Neuronal stem cell (in vitro differentiated cells): ENCODE results near the gene TMEM132E.

ENCODE experiments used
- DNase-seq: peaks from one replicate; pipeline ENCODE4 v3.0.0-alpha.2; 2013; ENCODE audit warnings: low spot score
- H2AFZ ChIP-seq: one replicate; pipeline ENCODE4 v1.6.1; 2013; ENCODE audit warnings: mild to moderate bottlenecking, low read length, inconsistent platforms
- H2AK5ac ChIP-seq: 2 replicates; pipeline ENCODE4 v1.6.1; 2013; ENCODE audit warnings: low read depth, mild to moderate bottlenecking, inconsistent platforms, low read length, moderate library complexity, mixed read lengths
- H2BK120ac ChIP-seq: 2 replicates; pipeline ENCODE4 v1.6.1; 2013; ENCODE audit warnings: low read depth, mild to moderate bottlenecking, inconsistent platforms, low read length, moderate library complexity, mixed read lengths
- H2BK12ac ChIP-seq: one replicate; pipeline ENCODE4 v1.6.1; 2013; ENCODE audit warnings: low read length, inconsistent platforms
- H2BK15ac ChIP-seq: 2 replicates; pipeline ENCODE4 v1.6.1; 2013; ENCODE audit warnings: mild to moderate bottlenecking, low read length, inconsistent platforms, mixed read lengths
- H2BK5ac ChIP-seq: one replicate; pipeline ENCODE4 v1.6.1; 2013; ENCODE audit warnings: inconsistent platforms, mild to moderate bottlenecking, low read length, moderate library complexity
- H3K14ac ChIP-seq: one replicate; pipeline ENCODE4 v1.6.1; 2013; ENCODE audit warnings: low read length, inconsistent platforms
- H3K18ac ChIP-seq: 2 replicates; pipeline ENCODE4 v1.6.1; 2013; ENCODE audit warnings: low read length, inconsistent platforms
- H3K23ac ChIP-seq: 2 replicates; pipeline ENCODE4 v1.6.1; 2013; ENCODE audit warnings: low read depth, mild to moderate bottlenecking, mixed read lengths, low read length, inconsistent platforms; ENCODE audit not compliant: poor library complexity
- H3K27ac ChIP-seq: replicated peaks from 3 replicates; pipeline ENCODE4 v1.5.1; 2013; ENCODE audit warnings: low read length, inconsistent platforms
- H3K27me3 ChIP-seq, 3 experiments: 2 replicates each; pipeline ENCODE4 v1.6.1; 2013; ENCODE audit warnings: low read length in 3 of 3, mild to moderate bottlenecking in 2 of 3, inconsistent platforms in 1 of 3, low read depth in 1 of 3, mixed read lengths in 1 of 3, moderate library complexity in 1 of 3; ENCODE audit not compliant: control insufficient read depth in 3 of 3, insufficient read depth in 3 of 3
- H3K36me3 ChIP-seq, 2 donors: replicated peaks in 1 of 2; 2 replicates each; pipeline ENCODE4 v1.6.1; 2013; ENCODE audit warnings: low read length in 2 of 2; ENCODE audit not compliant: control insufficient read depth in 2 of 2, insufficient read depth in 2 of 2
- H3K4ac ChIP-seq: 2 replicates; pipeline ENCODE4 v1.6.1; 2013; ENCODE audit warnings: inconsistent platforms, mild to moderate bottlenecking, low read length, moderate library complexity
- H3K4me1 ChIP-seq, 2 donors: 1 replicate in 1 of 2; 2 replicates in 1 of 2; pipeline ENCODE4 v1.6.1; 2013; ENCODE audit warnings: low read length in 2 of 2, low read depth in 1 of 2; ENCODE audit not compliant: control insufficient read depth in 2 of 2, insufficient read depth in 1 of 2
- H3K4me2 ChIP-seq: one replicate; pipeline ENCODE4 v1.6.1; 2013; ENCODE audit warnings: mild to moderate bottlenecking, low read length, inconsistent platforms; ENCODE audit not compliant: insufficient read depth, poor library complexity, severe bottlenecking
- H3K4me3 ChIP-seq, 2 donors: 2 replicates each; pipeline ENCODE4 v1.5.1; 2013; ENCODE audit warnings: low read length in 2 of 2, mild to moderate bottlenecking in 2 of 2, inconsistent platforms in 1 of 2, moderate library complexity in 1 of 2
- H3K79me1 ChIP-seq: one replicate; pipeline ENCODE4 v1.6.1; 2013; ENCODE audit warnings: low read depth, mild to moderate bottlenecking, inconsistent platforms, low read length, moderate library complexity
- H3K9ac ChIP-seq: one replicate; pipeline ENCODE4 v1.6.1; 2013; ENCODE audit warnings: mild to moderate bottlenecking, low read depth, low read length, inconsistent platforms; ENCODE audit not compliant: poor library complexity
- H3K9me3 ChIP-seq, 2 donors: replicated peaks in 1 of 2; 2 replicates each; pipeline versions ENCODE3 to v1.6.1; 2013; ENCODE audit warnings: low read length in 2 of 2, mild to moderate bottlenecking in 2 of 2, inconsistent platforms in 1 of 2, low read depth in 1 of 2, mixed read lengths in 1 of 2, moderate library complexity in 1 of 2; ENCODE audit not compliant: control insufficient read depth in 2 of 2, insufficient read depth in 1 of 2
- H4K8ac ChIP-seq: one replicate; pipeline ENCODE4 v1.6.1; 2013; ENCODE audit warnings: low read depth, mild to moderate bottlenecking, inconsistent platforms, low read length, moderate library complexity
- H4K91ac ChIP-seq: one replicate; pipeline ENCODE4 v1.6.1; 2013; ENCODE audit warnings: low read length, low read depth, mild to moderate bottlenecking, inconsistent platforms; ENCODE audit not compliant: poor library complexity
- WGBS, 2 donors: extraction: QIAGEN DNeasy Blood & Tissue Kit; methylation state at CpG; one replicate each; pipeline ENCODE4 v1.1.7; 2013; ENCODE audit warnings: missing lambda C conversion rate in 2 of 2, mixed read lengths in 1 of 2; ENCODE audit not compliant: insufficient read length in 2 of 2, insufficient replicate concordance in 1 of 2; ENCODE audit errors: extremely low coverage in 2 of 2; 5-methylcytosine and 5-hydroxymethylcytosine counted together

The TMEM132E gene

DNA sequence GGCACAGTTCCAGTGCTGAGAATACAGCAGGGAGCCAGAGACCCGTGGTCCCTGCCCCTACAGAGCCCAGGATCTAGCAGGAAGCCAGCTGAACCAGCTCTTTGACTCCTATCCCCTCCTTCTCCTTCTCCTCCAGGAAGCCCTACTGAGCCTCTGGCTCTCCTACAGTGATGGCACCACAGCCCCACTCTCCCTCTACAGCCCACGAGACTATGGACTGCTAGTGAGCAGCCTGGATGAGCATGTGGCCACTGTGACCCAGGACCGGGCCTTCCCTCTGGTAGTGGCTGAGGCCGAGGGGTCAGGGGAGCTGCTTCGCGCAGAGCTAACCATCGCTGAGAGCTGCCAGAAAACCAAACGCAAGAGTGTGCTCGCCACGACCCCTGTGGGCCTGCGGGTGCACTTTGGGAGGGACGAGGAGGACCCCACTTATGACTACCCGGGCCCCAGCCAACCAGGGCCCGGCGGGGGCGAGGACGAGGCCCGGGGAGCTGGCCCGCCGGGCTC is 57.7 kb downstream of the TMEM132E start:
- Histone ChIP-seq H3K4me1 (peaks cover 0 to 8% of the 10 kb centered on the region in 2 donors), H3K14ac (no peak overlapping the region), H2AK5ac (no peak overlapping the region), H3K36me3 (no peaks in the 10 kb centered on the region), H2BK5ac (no peak overlapping the region), H3K79me1 (no peaks in the 10 kb centered on the region), H4K8ac (no peak overlapping the region), H2BK120ac (no peak overlapping the region), H3K27me3 (peaks cover 0 to 11% (median 2%) of the 10 kb centered on the region in 3 experiments), H2BK12ac (no peak overlapping the region), H2BK15ac (peak overlapping the region; percentile 56), H3K9ac (peak overlapping the region; percentile 60), H2AFZ (no peak overlapping the region), H3K4me3 (no peak overlapping the region), H3K18ac (no peak overlapping the region), H3K9me3 (no peaks in the 10 kb centered on the region), H3K27ac (no peak overlapping the region), H3K4me2 (no peak overlapping the region), H4K91ac (no peak overlapping the region), H3K4ac (no peak overlapping the region), H3K23ac (no peak overlapping the region)
- WGBS, 2 donors: no CpG with 5 or more reads among the region's 20 CpGs
- no peak for DNase-seq

DNA sequence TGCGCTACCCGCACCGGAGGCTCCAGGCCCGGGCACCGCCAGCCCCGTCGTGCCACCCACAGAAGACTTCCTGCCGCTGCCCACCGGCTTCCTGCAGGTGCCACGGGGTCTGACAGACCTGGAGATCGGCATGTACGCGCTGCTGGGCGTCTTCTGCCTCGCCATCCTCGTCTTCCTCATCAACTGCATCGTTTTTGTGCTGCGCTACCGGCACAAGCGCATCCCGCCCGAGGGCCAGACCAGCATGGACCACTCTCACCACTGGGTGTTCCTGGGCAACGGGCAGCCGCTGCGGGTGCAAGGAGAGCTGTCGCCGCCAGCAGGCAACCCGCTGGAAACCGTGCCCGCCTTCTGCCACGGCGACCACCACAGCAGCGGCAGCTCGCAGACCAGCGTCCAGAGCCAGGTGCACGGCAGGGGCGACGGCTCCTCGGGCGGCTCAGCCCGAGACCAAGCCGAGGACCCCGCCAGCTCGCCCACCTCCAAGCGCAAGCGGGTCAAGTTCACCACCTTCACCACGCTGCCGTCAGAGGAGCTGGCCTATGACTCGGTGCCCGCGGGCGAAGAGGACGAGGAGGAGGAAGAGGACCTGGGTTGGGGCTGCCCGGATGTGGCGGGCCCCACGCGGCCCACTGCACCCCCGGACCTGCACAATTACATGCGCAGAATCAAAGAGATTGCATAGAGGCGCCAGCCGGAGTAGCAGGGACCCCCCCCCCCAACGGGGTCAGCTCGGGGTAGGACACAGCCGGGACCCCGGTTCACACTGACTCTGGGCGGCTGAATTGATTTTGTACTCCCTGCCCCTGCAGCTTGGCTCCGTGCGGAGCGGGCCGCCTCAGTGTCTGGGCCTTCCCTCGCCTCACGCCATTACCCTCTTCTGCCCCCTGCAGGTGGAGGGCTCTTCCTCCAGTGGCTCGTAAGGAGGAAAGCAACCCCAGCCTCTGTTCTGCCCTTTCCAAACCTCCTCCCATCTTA is 58.5 kb downstream of the TMEM132E start:
- no peak overlapping the region for H3K4me3 ChIP-seq
- H3K9me3 ChIP-seq: no peaks in the 10 kb centered on the region
- H4K91ac ChIP-seq: no peak overlapping the region
- no CpG with 5 or more reads among the region's 73 CpGs for WGBS, 2 donors
- peak overlapping the region; percentile 81 for H3K18ac ChIP-seq
- H3K36me3 ChIP-seq: no peaks in the 10 kb centered on the region
- H3K9ac ChIP-seq: peak overlapping the region; percentile 26
- H2AFZ ChIP-seq: peak overlapping the region; percentile 64
- peak; percentile 81 for DNase-seq
- peak overlapping the region; percentile 91 for H2AK5ac ChIP-seq
- peaks cover 0 to 8% of the 10 kb centered on the region in 2 donors for H3K4me1 ChIP-seq
- peak overlapping the region; percentile 92 for H3K23ac ChIP-seq
- no peaks in the 10 kb centered on the region for H3K79me1 ChIP-seq
- peak overlapping the region; percentile 78 for H2BK120ac ChIP-seq
- H3K27ac ChIP-seq: no peak overlapping the region
- H3K4ac ChIP-seq: no peak overlapping the region
- no peak overlapping the region for H2BK5ac ChIP-seq
- no peak overlapping the region for H3K4me2 ChIP-seq
- no peak overlapping the region for H4K8ac ChIP-seq
- peak overlapping the region; percentile 27 for H2BK12ac ChIP-seq
- H3K14ac ChIP-seq: peak overlapping the region; percentile 42
- H3K27me3 ChIP-seq: peaks cover 0 to 11% (median 2%) of the 10 kb centered on the region in 3 experiments
- H2BK15ac ChIP-seq: peak overlapping the region; percentile 56

DNA sequence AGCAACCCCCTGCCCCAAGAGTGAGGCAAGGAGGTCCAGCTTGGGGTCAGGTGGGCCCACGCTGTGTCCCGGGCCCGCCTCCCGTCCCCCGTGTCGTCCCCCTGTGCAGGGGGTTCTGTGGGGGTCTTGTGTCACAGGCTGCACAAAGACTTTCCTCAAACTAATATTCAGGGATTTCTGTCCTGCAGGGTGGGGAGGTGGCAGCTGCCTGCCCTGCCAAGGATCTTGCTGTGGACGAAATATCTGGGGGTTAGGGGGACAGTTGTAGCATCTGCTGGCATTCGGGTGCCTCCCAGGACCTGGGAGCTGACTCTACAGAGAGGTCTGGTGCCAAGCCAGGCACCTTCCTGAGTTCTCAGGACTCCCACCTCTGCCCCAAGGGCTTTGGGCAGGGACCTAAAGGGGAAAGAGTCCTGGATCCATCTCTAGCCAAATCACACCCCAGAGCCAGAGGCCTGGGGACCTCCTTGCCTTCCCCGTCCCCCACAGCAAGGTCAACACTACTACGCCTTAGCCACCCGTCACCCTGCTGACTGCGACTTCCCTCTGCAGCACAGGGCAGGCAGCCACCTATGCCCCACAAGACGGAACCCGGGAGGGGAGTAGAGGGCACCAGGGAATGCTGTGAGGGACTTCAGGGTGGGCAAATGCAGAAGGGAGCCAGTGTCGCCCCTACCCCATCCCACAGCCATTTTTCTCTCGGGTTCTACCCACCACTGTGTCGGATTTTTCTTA is 59.3 kb downstream of the TMEM132E start:
- no peak overlapping the region for H3K4me2 ChIP-seq
- peak overlapping the region; percentile 77 for H2BK12ac ChIP-seq
- H2AFZ ChIP-seq: peak overlapping the region; percentile 64
- H2AK5ac ChIP-seq: peak overlapping the region; percentile 66
- no peak overlapping the region for H3K23ac ChIP-seq
- H3K27me3 ChIP-seq: peaks cover 0 to 11% (median 2%) of the 10 kb centered on the region in 3 experiments
- no peak overlapping the region for H4K8ac ChIP-seq
- H3K9me3 ChIP-seq: no peaks in the 10 kb centered on the region
- no peak for DNase-seq
- H2BK15ac ChIP-seq: peak overlapping the region; percentile 70
- H3K4ac ChIP-seq: no peak overlapping the region
- H2BK120ac ChIP-seq: peak overlapping the region; percentile 75
- WGBS, 2 donors: no CpG with 5 or more reads among the region's 17 CpGs
- no peak overlapping the region for H3K14ac ChIP-seq
- no peak overlapping the region for H4K91ac ChIP-seq
- H3K27ac ChIP-seq: no peak overlapping the region
- H3K9ac ChIP-seq: no peak overlapping the region
- peaks cover 0 to 5% of the 10 kb centered on the region in 2 donors for H3K4me1 ChIP-seq
- no peaks in the 10 kb centered on the region for H3K36me3 ChIP-seq
- H3K79me1 ChIP-seq: no peaks in the 10 kb centered on the region
- peak overlapping the region; percentile 71 for H3K18ac ChIP-seq
- no peak overlapping the region for H2BK5ac ChIP-seq
- no peak overlapping the region for H3K4me3 ChIP-seq
